Testis (tissue), 3 donors: Measurements from ENCODE around the gene PRPF4. TPM values are rescaled to one million over a fixed set of nuclear protein-coding genes. Genes with fewer than 3 reads are reported as not detected.
"Not testable (repeated sequence)": the region's sequence is repeated elsewhere in the genome, so short reads cannot be mapped to it uniquely, and the experiment has no call there.

Experiments used
- DNase-seq: peaks from one replicate; pipeline ENCODE4 v3.0.0-alpha.2; 2019
- H3K27ac ChIP-seq, 2 donors: fragments of 200-600 bp; sonication (generic); one replicate each; pipeline ENCODE4 v1.5.1; 2019
- H3K27me3 ChIP-seq: fragments of 200-600 bp; sonication (generic); one replicate; pipeline ENCODE4 v1.5.1; 2019
- H3K36me3 ChIP-seq: fragments of 200-600 bp; sonication (generic); one replicate; pipeline ENCODE4 v1.5.1; 2017; ENCODE audit warnings: low read depth; ENCODE audit errors: missing control alignments
- H3K4me1 ChIP-seq: fragments of 200-600 bp; sonication (generic); one replicate; pipeline ENCODE4 v1.5.1; 2019
- H3K4me3 ChIP-seq, 2 donors: fragments of 200-600 bp; sonication (generic); one replicate each; pipeline ENCODE4 v1.5.1; 2017 to 2019
- H3K9me3 ChIP-seq: fragments of 200-600 bp; sonication (generic); one replicate; pipeline ENCODE4 v1.5.1; 2017
- CTCF ChIP-seq, 3 experiments: fragments of 450-650 bp in 2 of 3; fragments of 200-600 bp in 1 of 3; sonication (generic) in 1 of 3; IDR thresholded peaks; one replicate each; pipeline ENCODE4 v1.5.1; 2016 to 2019; ENCODE audit warnings: antibody characterized with exemption in 3 of 3, mild to moderate bottlenecking in 2 of 3, moderate library complexity in 1 of 3
- POLR2A ChIP-seq: fragments of 450-650 bp; IDR thresholded peaks from one replicate; pipeline ENCODE4 v1.6.1; 2017; ENCODE audit warnings: antibody characterized with exemption, mild to moderate bottlenecking, moderate library complexity
- WGBS, 2 donors: methylation state at CpG; one replicate each; pipeline ENCODE4 v1.1.5; 2018; 5-methylcytosine and 5-hydroxymethylcytosine counted together
- intact Hi-C: fragments of 100-400 bp; cut with DNase I; formaldehyde crosslinking; loops from one replicate; pipeline ENCODE4 v1.15.1; 2023; ENCODE audit warnings: low total_unique reads
- polyA plus RNA-seq: library from polyadenylated mRNA; stranded (reverse); fragments of 350-450 nt; fragmentation: Illumina TruSeq; extraction: RNeasy Lipid Tissue Mini Kit (QIAGEN cat#74804); gene quantifications from one replicate; pipeline ENCODE4 v1.2.3, GENCODE V29; 2014; ENCODE audit warnings: low read depth, low replicate concordance; ENCODE audit not compliant: insufficient read depth
- total RNA-seq, 2 donors: library from RNA; depleted of rRNA; stranded (reverse); fragments of >200 nt; gene quantifications; one replicate each; pipeline ENCODE4 v1.2.3, GENCODE V29; 2016

Gene PRPF4
- total and polyA plus RNA-seq, 3 donors from 2014 or later, result 27.3 to 30.3 (median 29.9) TPM

- Histone ChIP-seq H3K36me3 (no peaks in the 10 kb centered on the region), H3K9me3 (no peaks in the 10 kb centered on the region), H3K27ac (no peak overlapping the region), H3K4me1 (no peaks in the 10 kb centered on the region), H3K27me3 (no peaks in the 10 kb centered on the region), H3K4me3 (no peak overlapping the region)
- intact Hi-C loops, result no loop called here
- WGBS, 2 donors, result 82 to 93% methylated on average over 4 of the region's 4 CpGs
- no peak for TF ChIP-seq CTCF (IDR thresholded peaks at IDR 0.05)
- no peak for TF ChIP-seq POLR2A
- DNase-seq, result no peak
Observed at GRCh38 chr9:113245894-113246293, 29.6 kb upstream of the PRPF4 start.

- TF ChIP-seq CTCF (IDR thresholded peaks at IDR 0.05) (no peak), POLR2A (no peak)
- Histone ChIP-seq H3K4me1 (no peaks in the 10 kb centered on the region), H3K36me3 (no peaks in the 10 kb centered on the region), H3K4me3 (no peak overlapping the region), H3K27ac (no peak overlapping the region), H3K9me3 (no peaks in the 10 kb centered on the region), H3K27me3 (no peaks in the 10 kb centered on the region)
- WGBS, 2 donors, result 65 to 73% methylated on average over 6 of the region's 6 CpGs
- intact Hi-C loops, result no loop called here
- DNase-seq, result no peak
Observed at GRCh38 chr9:113246928-113247327, 28.5 kb upstream of the PRPF4 start.

- Histone ChIP-seq H3K9me3 (no peaks in the 10 kb centered on the region), H3K27me3 (no peaks in the 10 kb centered on the region), H3K4me3 (no peak overlapping the region), H3K27ac (no peak overlapping the region), H3K36me3 (no peaks in the 10 kb centered on the region), H3K4me1 (no peaks in the 10 kb centered on the region)
- intact Hi-C loops, result no loop called here
- TF ChIP-seq CTCF (IDR thresholded peaks at IDR 0.05) (no peak), POLR2A (no peak)
- no peak for DNase-seq
Observed at GRCh38 chr9:113247640-113248039, 27.8 kb upstream of the PRPF4 start.

- 98 to 100% methylated on average over 2 of the region's 2 CpGs for WGBS, 2 donors
- H3K4me1 ChIP-seq, DNase-seq, H3K9me3 ChIP-seq, intact Hi-C loops, H3K4me3 ChIP-seq, H3K27me3 ChIP-seq, H3K36me3 ChIP-seq, H3K27ac ChIP-seq: not testable (repeated sequence)
Observed at GRCh38 chr9:113249661-113250060, 25.8 kb upstream of the PRPF4 start.

GRCh38 chr9:113250807-113251206 is 24.7 kb upstream of the PRPF4 start:
- Histone ChIP-seq H3K27ac (no peak overlapping the region), H3K4me3 (no peak overlapping the region), H3K4me1 (no peaks in the 10 kb centered on the region), H3K9me3 (no peaks in the 10 kb centered on the region), H3K36me3 (no peaks in the 10 kb centered on the region), H3K27me3 (no peaks in the 10 kb centered on the region)
- intact Hi-C loops, result no loop called here
- no peak for DNase-seq
- 77 to 92% methylated on average over 2 of the region's 2 CpGs for WGBS, 2 donors
- TF ChIP-seq POLR2A (no peak), CTCF (IDR thresholded peaks at IDR 0.05) (no peak)
